Measurements from ENCODE around the gene B4GALT2. TPM values are rescaled to one million over a fixed set of nuclear protein-coding genes. Genes with fewer than 3 reads are reported as not detected.

Gene B4GALT2
- total and polyA plus RNA-seq, 2 of the 8 experiments (the other 6 are each of a cell fraction or from before 2014, with no cell fraction given) = 56.5 to 121 TPM

- Histone ChIP-seq H2AK5ac (ENCODE audit: low read depth, low read length) (no peak overlapping the region), H2BK120ac (replicated peaks; ENCODE audit: low read depth, low read length) (no peak overlapping the region), H2AFZ (ENCODE audit: low read length) (no peak overlapping the region), H3K4me3 (ENCODE audit: extremely low read depth in 1 of 4, insufficient read depth in 2 of 4, low read depth in 3 of 4, low read length in 4 of 4) (no peak overlapping the region), H2BK15ac (ENCODE audit: low read length) (no peak overlapping the region), H3K4ac (replicated peaks; ENCODE audit: insufficient read length, low read depth, low read length) (no peak overlapping the region), H3K27me3 (replicated peaks in 1 of 4; ENCODE audit: control insufficient read depth in 3 of 4, extremely low read depth in 1 of 4, insufficient read depth in 3 of 4, low read length in 3 of 4) (no peaks in the 10 kb centered on the region), H2BK5ac (ENCODE audit: low read depth, low read length) (no peak overlapping the region), H4K5ac (ENCODE audit: insufficient read length, low read depth, low read length) (no peak overlapping the region), H3K79me1 (ENCODE audit: low read depth, low read length) (peaks cover 5% of the 10 kb centered on the region), H2BK20ac (ENCODE audit: low read length) (no peak overlapping the region), H4K8ac (ENCODE audit: extremely low read depth, insufficient read depth, low read length) (no peak overlapping the region), H3K18ac (ENCODE audit: extremely low read depth, low read length) (no peak overlapping the region), H3K9ac (replicated peaks in 1 of 4; ENCODE audit: extremely low read depth in 1 of 4, low read depth in 3 of 4, low read length in 3 of 4) (no peak overlapping the region), H2BK12ac (ENCODE audit: low read depth, low read length) (no peak overlapping the region), H3K36me3 (ENCODE audit: control insufficient read depth in 2 of 4, insufficient read depth in 4 of 4, low read length in 3 of 4) (peaks cover 3 to 18% (median 11%) of the 10 kb centered on the region in 4 experiments; a peak in 7 of 8 replicates), H3K23ac (ENCODE audit: insufficient read length) (no peak overlapping the region), H3K4me2 (ENCODE audit: insufficient read depth in 1 of 2, low read depth in 2 of 2, low read length in 2 of 2) (no peak overlapping the region), H3K27ac (ENCODE audit: low read depth, low read length) (no peak overlapping the region), H3K56ac (replicated peaks; ENCODE audit: insufficient read length, low read depth, low read length) (no peak overlapping the region), H4K91ac (replicated peaks; ENCODE audit: insufficient read length, low read length) (no peak overlapping the region), H3K14ac (ENCODE audit: insufficient read length) (no peak overlapping the region), H4K20me1 (replicated peaks in 1 of 2; ENCODE audit: control insufficient read depth in 1 of 2, insufficient read depth in 2 of 2, low read length in 2 of 2) (peaks cover 3 to 7% of the 10 kb centered on the region in 2 experiments), H3K23me2 (ENCODE audit: low read depth, low read length) (peaks cover 4% of the 10 kb centered on the region; the same call in 1 of the 2 replicates), H3K9me3 (ENCODE audit: insufficient read depth in 2 of 2, low read depth in 1 of 2, low read length in 1 of 2) (no peaks in the 10 kb centered on the region), H3K4me1 (replicated peaks in 1 of 4; ENCODE audit: control insufficient read depth in 3 of 4, insufficient read depth in 4 of 4, low read length in 3 of 4) (peaks cover 4 to 14% (median 11%) of the 10 kb centered on the region in 4 experiments), H3K79me2 (ENCODE audit: control insufficient read depth in 1 of 2, insufficient read depth in 2 of 2, low read length in 2 of 2) (peaks cover 0 to 24% of the 10 kb centered on the region in 2 experiments; a peak in 2 of 4 replicates)
- ChIA-PET POLR2A (ENCODE audit: partially characterized antibody) (interaction anchor here (1.0 to 26.2 kb wide), 7 partner anchors 8 to 627 kb away, joined by 3 to 544 read pairs (median 4); no protein-coding TSS in a partner anchor), CTCF (ENCODE audit: partially characterized antibody) (interaction anchor here (1.0 to 16.6 kb wide), 5 partner anchors 10 to 23 kb away, joined by 3 to 252 read pairs (median 29); no protein-coding TSS in a partner anchor)
- DNase-seq (ENCODE audit: low read depth in 1 of 2, low spot score in 2 of 2) (no peak), FAIRE-seq (no peak)
- 92% methylated on average over 3 of the region's 3 CpGs; no CpG with 5 or more reads in 1 of the 2 experiments for WGBS, 2 experiments (ENCODE audit: extremely low coverage in 1 of 2, insufficient coverage in 1 of 2, insufficient read length in 1 of 2, insufficient replicate concordance in 2 of 2, low coverage in 1 of 2, low lambda C conversion rate in 2 of 2, missing lambda C conversion rate in 1 of 2)
- TF ChIP-seq CBX8 (IDR thresholded peaks at IDR 0.05; ENCODE audit: borderline replicate concordance, low read depth, low read length) = no peak
- TF ChIP-seq BRCA1 (IDR thresholded peaks at IDR 0.05; ENCODE audit: low read depth, low read length) = no peak
- no peak for TF ChIP-seq EGR1 (IDR thresholded peaks at IDR 0.05; ENCODE audit: borderline replicate concordance, low read depth, low read length)
- TF ChIP-seq RBBP5 (IDR thresholded peaks at IDR 0.05; ENCODE audit: borderline replicate concordance, low read depth, low read length) = no peak
- TF ChIP-seq EZH2 (IDR thresholded peaks at IDR 0.05; ENCODE audit: low read depth, low read length, severe bottlenecking) = no peak
- TF ChIP-seq JUN (IDR thresholded peaks at IDR 0.05; ENCODE audit: low read depth, low read length) = no peak
- TF ChIP-seq POLR2AphosphoS5 (IDR thresholded peaks at IDR 0.05; ENCODE audit: low read depth, low read length) = no peak
- no peak for TF ChIP-seq PHF8 (conservative IDR thresholded peaks at IDR 0.05; ENCODE audit: low read depth, low read length)
- no peak for TF ChIP-seq RFX5 (IDR thresholded peaks at IDR 0.05; ENCODE audit: borderline replicate concordance, low read depth, low read length)
- no peak for TF ChIP-seq CEBPB (IDR thresholded peaks at IDR 0.05; ENCODE audit: low read depth, low read length)
- TF ChIP-seq CHD2 (IDR thresholded peaks at IDR 0.05; ENCODE audit: low read length) = no peak
- TF ChIP-seq ATF2 (IDR thresholded peaks at IDR 0.05; ENCODE audit: low read length) = no peak
These were observed 46.8 kb downstream of the B4GALT2 start for GRCh38 chr1:44025816-44026215.

Data from H1 (cell line).